ENCODE results near the gene PPP2R3B.
"Not testable (repeated sequence)": the region's sequence is repeated elsewhere in the genome, so short reads cannot be mapped to it uniquely, and the experiment has no call there.

GRCh38 chrX:432666-433065, 46.0 kb upstream of the PPP2R3B start:
- not testable (repeated sequence) for TF ChIP-seq CTCF (IDR thresholded peaks at IDR 0.05); ZFX (IDR thresholded peaks at IDR 0.05; ENCODE audit: borderline replicate concordance)

Measured in 22Rv1 (cell line).